ENCODE measurements around the gene SH3BP2.

Gene SH3BP2

GRCh38 chr4:2819244-2820215 is 26.6 kb downstream of the SH3BP2 start:
- no peak for DNase-seq (ENCODE audit: low read depth)

GRCh38 chr4:2820216-2820982 is 27.5 kb downstream of the SH3BP2 start:
- no peak for DNase-seq (ENCODE audit: low read depth)

GRCh38 chr4:2822461-2823300 is 29.8 kb downstream of the SH3BP2 start:
- DNase-seq (ENCODE audit: low read depth) = no peak

DNA sequence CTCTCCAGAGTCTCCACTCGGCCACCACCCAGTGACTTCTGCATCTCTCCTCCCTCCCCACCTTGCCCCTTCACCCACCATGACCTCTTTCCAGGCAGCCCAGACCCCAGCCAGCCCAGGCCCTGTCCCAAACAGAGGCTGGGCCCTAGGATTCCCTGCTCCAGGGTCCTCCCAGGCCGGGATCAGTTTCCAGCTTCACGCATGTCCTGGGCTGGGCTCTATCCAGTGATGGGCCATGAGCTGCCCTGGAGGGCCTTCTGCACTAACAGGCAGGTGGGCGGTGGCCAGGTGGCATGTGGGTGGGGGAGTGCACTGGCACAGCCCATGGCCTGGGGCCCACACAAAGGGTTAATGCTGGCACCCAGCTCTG is 30.4 kb downstream of the SH3BP2 start:
- DNase-seq (ENCODE audit: low read depth) = no peak

- no peak for DNase-seq (ENCODE audit: low read depth)
Measured at GRCh38 chr4:2823671-2824328, 30.9 kb downstream of the SH3BP2 start.

- no peak for DNase-seq (ENCODE audit: low read depth)
Measured at GRCh38 chr4:2824329-2824835, 31.5 kb downstream of the SH3BP2 start.

DNA sequence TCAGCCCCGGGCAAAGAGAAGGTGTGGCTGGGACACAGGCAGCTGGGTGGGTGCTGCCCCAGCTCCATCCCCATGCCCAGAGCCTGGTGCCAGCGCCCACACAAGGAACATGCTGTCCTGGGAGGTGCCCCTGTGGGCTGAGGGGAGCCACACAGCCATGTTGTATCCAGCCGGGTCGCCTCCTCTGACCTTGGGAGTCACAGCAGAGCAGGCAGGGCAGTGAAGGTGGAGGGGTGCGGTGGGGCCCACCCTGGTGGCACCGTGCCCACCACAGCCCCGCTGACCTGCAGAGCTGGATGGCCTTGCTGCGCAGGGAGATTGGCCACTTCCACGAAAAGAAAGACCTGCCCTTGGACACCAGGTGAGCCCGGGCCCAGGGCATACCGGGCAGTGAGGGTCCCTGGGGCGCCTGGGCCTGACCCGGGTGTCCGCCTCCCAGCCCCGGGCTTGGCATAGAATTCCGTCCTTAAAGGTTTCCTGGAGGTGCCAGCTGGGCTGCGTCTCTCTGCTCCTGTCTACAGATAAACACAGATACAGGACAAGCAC is 32.0 kb downstream of the SH3BP2 start:
- no peak for DNase-seq (ENCODE audit: low read depth)

- DNase-seq (ENCODE audit: low read depth) = no peak
Measured at GRCh38 chr4:2825740-2826139, 32.9 kb downstream of the SH3BP2 start.

DNA sequence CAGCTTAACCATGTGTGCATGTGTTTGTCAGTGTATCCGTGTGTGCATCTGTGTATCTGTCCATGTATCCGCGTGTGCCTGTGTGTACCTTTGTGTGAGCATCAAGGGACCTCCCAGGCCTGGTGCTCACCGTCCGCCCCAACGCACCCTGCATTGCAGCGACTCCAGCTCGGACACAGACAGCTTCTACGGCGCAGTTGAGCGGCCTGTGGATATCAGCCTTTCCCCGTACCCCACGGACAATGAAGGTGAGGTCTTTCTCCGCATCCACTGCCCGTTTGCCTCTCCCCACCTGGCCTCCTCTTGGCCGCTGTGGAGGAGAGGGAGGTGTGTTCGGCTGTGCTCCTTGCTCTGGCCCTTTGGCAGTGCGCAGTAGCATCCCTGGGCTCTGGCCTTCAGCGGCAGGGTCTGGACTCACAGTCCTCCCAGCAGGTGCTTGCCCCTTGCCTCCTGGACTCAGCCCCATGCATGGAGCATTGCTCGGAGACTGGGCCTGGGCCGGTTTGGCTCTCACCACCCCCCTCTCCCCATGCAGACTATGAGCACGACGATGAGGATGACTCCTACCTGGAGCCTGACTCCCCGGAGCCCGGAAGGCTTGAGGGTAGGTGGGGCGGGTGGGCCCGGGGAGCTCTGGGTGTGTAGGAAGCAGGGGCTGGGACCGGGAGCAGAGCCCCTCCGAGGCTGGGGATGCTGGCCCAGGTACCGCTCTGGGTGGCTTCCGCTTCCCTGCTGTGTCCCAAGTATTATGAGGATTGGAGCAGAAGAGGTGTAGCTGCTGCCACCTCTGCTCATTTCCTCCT is 34.4 kb downstream of the SH3BP2 start:
- DNase-seq (ENCODE audit: low read depth) = no peak

- no peak for DNase-seq (ENCODE audit: low read depth)
Measured at GRCh38 chr4:2827874-2828751, 35.2 kb downstream of the SH3BP2 start.

DNA sequence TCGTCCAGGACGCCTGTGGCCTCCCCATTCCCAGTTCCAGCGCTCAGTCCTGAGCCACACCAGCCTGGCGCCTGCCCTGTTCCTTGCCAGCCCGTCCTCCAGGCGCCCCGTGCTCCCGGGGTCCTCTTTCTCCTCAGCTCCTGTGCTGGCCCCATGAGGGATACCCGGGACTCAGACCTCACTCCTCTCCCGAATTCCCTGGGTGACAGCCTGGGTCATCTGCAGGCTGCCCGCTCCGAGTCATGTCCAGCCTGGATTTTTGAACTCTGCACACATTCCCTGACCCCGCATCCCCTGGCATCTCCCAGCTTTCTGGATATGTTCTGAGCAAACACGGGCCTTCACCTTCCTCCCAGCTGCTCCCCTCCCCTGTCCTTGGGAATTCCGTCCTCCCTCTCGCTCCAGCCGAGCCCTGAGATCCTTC is 35.9 kb downstream of the SH3BP2 start:
- no peak for DNase-seq (ENCODE audit: low read depth)

GRCh38 chr4:2829321-2829932 is 36.5 kb downstream of the SH3BP2 start:
- no peak for DNase-seq (ENCODE audit: low read depth)

- no peak for DNase-seq (ENCODE audit: low read depth)
Measured at GRCh38 chr4:2829933-2830451, 37.1 kb downstream of the SH3BP2 start.

GRCh38 chr4:2830632-2831610 is 38.0 kb downstream of the SH3BP2 start:
- no peak for DNase-seq (ENCODE audit: low read depth)

DNA sequence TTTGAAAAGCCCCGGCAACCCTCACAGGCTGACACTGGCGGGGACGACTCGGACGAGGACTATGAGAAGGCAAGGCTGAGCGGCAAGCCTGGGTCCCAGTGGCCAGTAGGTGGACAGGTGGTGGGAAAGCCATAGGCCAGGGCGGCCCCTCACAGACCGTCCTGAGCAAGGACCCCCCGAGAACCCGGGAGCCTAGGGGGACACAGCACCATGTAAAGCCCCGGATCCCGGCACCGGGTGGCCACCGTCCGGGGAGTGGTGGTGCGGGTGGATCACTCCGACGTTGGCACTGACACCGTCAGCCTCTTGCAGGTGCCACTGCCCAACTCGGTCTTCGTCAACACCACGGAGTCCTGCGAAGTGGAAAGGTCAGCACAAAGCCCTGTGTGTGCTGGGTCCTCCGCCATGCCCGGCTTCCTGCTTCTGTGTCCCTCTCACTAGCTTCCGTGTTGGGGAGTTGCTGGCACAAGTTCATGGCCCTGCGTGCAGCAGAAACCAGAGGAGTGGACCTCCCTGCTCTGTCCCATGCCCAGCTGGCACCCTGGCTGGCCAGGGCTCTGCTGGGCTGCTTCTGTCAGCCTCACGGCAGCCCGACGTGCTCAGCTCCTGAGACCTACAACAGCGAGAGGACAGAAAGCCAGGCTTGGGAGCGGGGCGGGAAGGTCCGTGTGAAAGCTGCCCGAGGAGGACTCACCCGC is 38.9 kb downstream of the SH3BP2 start:
- no peak for DNase-seq (ENCODE audit: low read depth)

- DNase-seq (ENCODE audit: low read depth) = no peak
Measured at GRCh38 chr4:2832309-2832980, 39.6 kb downstream of the SH3BP2 start.
